Measurements from ENCODE around the gene DDX24.

- TF ChIP-seq CTCF (IDR thresholded peaks at IDR 0.05) (no peak), EP300 (IDR thresholded peaks at IDR 0.05; ENCODE audit: low read depth) (no peak)
Measured at GRCh38 chr14:94050231-94050880, 30.6 kb downstream of the DDX24 start.

Data from transverse colon (tissue), 3 donors.